SKM-1 (cell line): ENCODE data around the gene GTPBP10.

ENCODE experiments used
- DNase-seq: peaks from one replicate; lab custom pipeline; 2025; ENCODE audit not compliant: unreplicated experiment; lab: John Stamatoyannopoulos, UW

Gene GTPBP10

GRCh38 chr7:90430614-90431460, 84.3 kb downstream of the GTPBP10 start:
- no peak for DNase-seq

GRCh38 chr7:90432752-90433151, 86.2 kb downstream of the GTPBP10 start:
- DNase-seq = no peak

- no peak for DNase-seq
Measured at GRCh38 chr7:90433221-90433620, 86.7 kb downstream of the GTPBP10 start.
